Activated naive CD8-positive, alpha-beta T cell treated with anti-CD3 and anti-CD28 coated beads for 36 hours (primary cell): ENCODE measurements around the gene AHNAK2. TPM values are rescaled to one million over a fixed set of nuclear protein-coding genes. Genes with fewer than 3 reads are reported as not detected.

ENCODE experiments used
- DNase-seq: peaks from one replicate; pipeline ENCODE4 v3.0.0; 2021
- H3K27ac Mint-ChIP-seq: one replicate; pipeline ENCODE4 v1.8.0; 2022; ENCODE audit warnings: mild to moderate bottlenecking, moderate library complexity, mixed read lengths
- H3K27me3 Mint-ChIP-seq: one replicate; pipeline ENCODE4 v1.8.0; 2022; ENCODE audit warnings: mild to moderate bottlenecking, mixed read lengths
- H3K36me3 Mint-ChIP-seq: one replicate; pipeline ENCODE4 v1.8.0; 2021; ENCODE audit warnings: mild to moderate bottlenecking, mixed read lengths
- H3K4me1 Mint-ChIP-seq: one replicate; pipeline ENCODE4 v1.8.0; 2021; ENCODE audit warnings: mixed read lengths
- H3K4me3 Mint-ChIP-seq: one replicate; pipeline ENCODE4 v1.8.0; 2022; ENCODE audit warnings: mild to moderate bottlenecking, moderate library complexity, mixed read lengths
- H3K9me3 Mint-ChIP-seq: one replicate; pipeline ENCODE4 v1.8.0; 2022; ENCODE audit warnings: mixed read lengths
- total RNA-seq, 2 experiments: library from RNA; stranded (reverse); gene quantifications; one replicate each; pipeline ENCODE4 v1.2.3, GENCODE V29; 2021

The AHNAK2 gene
- total RNA-seq, 2 experiments from 2014 or later = 0.02 TPM; not detected in 1

GRCh38 chr14:104973385-104974145 is 4.6 kb downstream of the AHNAK2 start:
- H3K27me3 Mint-ChIP-seq = peaks cover 29% of the 10 kb centered on the region
- no peaks in the 10 kb centered on the region for H3K9me3 Mint-ChIP-seq
- no peaks in the 10 kb centered on the region for H3K36me3 Mint-ChIP-seq
- H3K4me3 Mint-ChIP-seq = no peak overlapping the region
- H3K27ac Mint-ChIP-seq = no peak overlapping the region
- peaks cover 9% of the 10 kb centered on the region for H3K4me1 Mint-ChIP-seq
- DNase-seq = no peak

GRCh38 chr14:104973135-104973384 is 5.1 kb downstream of the AHNAK2 start:
- DNase-seq = no peak
- peaks cover 33% of the 10 kb centered on the region for H3K27me3 Mint-ChIP-seq
- H3K4me1 Mint-ChIP-seq = peaks cover 9% of the 10 kb centered on the region
- H3K27ac Mint-ChIP-seq = no peak overlapping the region
- no peak overlapping the region for H3K4me3 Mint-ChIP-seq
- H3K9me3 Mint-ChIP-seq = no peaks in the 10 kb centered on the region
- no peaks in the 10 kb centered on the region for H3K36me3 Mint-ChIP-seq

- Mint-ChIP-seq H3K4me3 (no peak overlapping the region), H3K27ac (no peak overlapping the region), H3K4me1 (peaks cover 6% of the 10 kb centered on the region), H3K36me3 (no peaks in the 10 kb centered on the region), H3K9me3 (no peaks in the 10 kb centered on the region), H3K27me3 (peaks cover 34% of the 10 kb centered on the region)
- no peak for DNase-seq
These were observed 5.7 kb downstream of the AHNAK2 start for GRCh38 chr14:104972301-104973134.

- no peaks in the 10 kb centered on the region for H3K36me3 Mint-ChIP-seq
- no peak overlapping the region for H3K4me3 Mint-ChIP-seq
- no peaks in the 10 kb centered on the region for H3K9me3 Mint-ChIP-seq
- no peak for DNase-seq
- H3K27me3 Mint-ChIP-seq = peaks cover 27% of the 10 kb centered on the region
- H3K4me1 Mint-ChIP-seq = peaks cover 6% of the 10 kb centered on the region
- H3K27ac Mint-ChIP-seq = no peak overlapping the region
These were observed 6.5 kb downstream of the AHNAK2 start for GRCh38 chr14:104971447-104972240.

GRCh38 chr14:104970231-104971068 is 7.7 kb downstream of the AHNAK2 start:
- no peak for DNase-seq
- H3K36me3 Mint-ChIP-seq = no peaks in the 10 kb centered on the region
- H3K4me1 Mint-ChIP-seq = no peaks in the 10 kb centered on the region
- H3K9me3 Mint-ChIP-seq = no peaks in the 10 kb centered on the region
- H3K27ac Mint-ChIP-seq = no peak overlapping the region
- peaks cover 20% of the 10 kb centered on the region for H3K27me3 Mint-ChIP-seq
- no peak overlapping the region for H3K4me3 Mint-ChIP-seq

- no peaks in the 10 kb centered on the region for H3K9me3 Mint-ChIP-seq
- no peak overlapping the region for H3K4me3 Mint-ChIP-seq
- no peaks in the 10 kb centered on the region for H3K4me1 Mint-ChIP-seq
- no peak overlapping the region for H3K27ac Mint-ChIP-seq
- H3K36me3 Mint-ChIP-seq = no peaks in the 10 kb centered on the region
- DNase-seq = no peak
- H3K27me3 Mint-ChIP-seq = peaks cover 20% of the 10 kb centered on the region
These were observed 8.4 kb downstream of the AHNAK2 start for GRCh38 chr14:104969741-104970230.

- no peaks in the 10 kb centered on the region for H3K36me3 Mint-ChIP-seq
- H3K4me3 Mint-ChIP-seq = no peak overlapping the region
- no peak for DNase-seq
- H3K9me3 Mint-ChIP-seq = no peaks in the 10 kb centered on the region
- no peak overlapping the region for H3K27ac Mint-ChIP-seq
- H3K4me1 Mint-ChIP-seq = no peaks in the 10 kb centered on the region
- peaks cover 20% of the 10 kb centered on the region for H3K27me3 Mint-ChIP-seq
These were observed 9.4 kb downstream of the AHNAK2 start for GRCh38 chr14:104968541-104969401.

GRCh38 chr14:104968153-104968527 is 10.0 kb downstream of the AHNAK2 start:
- no peaks in the 10 kb centered on the region for H3K9me3 Mint-ChIP-seq
- H3K4me1 Mint-ChIP-seq = no peaks in the 10 kb centered on the region
- no peak overlapping the region for H3K27ac Mint-ChIP-seq
- DNase-seq = no peak
- H3K4me3 Mint-ChIP-seq = no peak overlapping the region
- no peaks in the 10 kb centered on the region for H3K36me3 Mint-ChIP-seq
- peaks cover 20% of the 10 kb centered on the region for H3K27me3 Mint-ChIP-seq

GRCh38 chr14:104967386-104968152 is 10.6 kb downstream of the AHNAK2 start:
- H3K4me3 Mint-ChIP-seq = no peak overlapping the region
- H3K4me1 Mint-ChIP-seq = no peaks in the 10 kb centered on the region
- no peak overlapping the region for H3K27ac Mint-ChIP-seq
- DNase-seq = no peak
- no peaks in the 10 kb centered on the region for H3K9me3 Mint-ChIP-seq
- no peaks in the 10 kb centered on the region for H3K36me3 Mint-ChIP-seq
- peaks cover 20% of the 10 kb centered on the region for H3K27me3 Mint-ChIP-seq

- H3K36me3 Mint-ChIP-seq = no peaks in the 10 kb centered on the region
- H3K4me1 Mint-ChIP-seq = no peaks in the 10 kb centered on the region
- H3K27me3 Mint-ChIP-seq = peaks cover 20% of the 10 kb centered on the region
- DNase-seq = no peak
- H3K9me3 Mint-ChIP-seq = no peaks in the 10 kb centered on the region
- H3K27ac Mint-ChIP-seq = no peak overlapping the region
- H3K4me3 Mint-ChIP-seq = no peak overlapping the region
These were observed 11.2 kb downstream of the AHNAK2 start for GRCh38 chr14:104966981-104967385.

- Mint-ChIP-seq H3K36me3 (no peaks in the 10 kb centered on the region), H3K27ac (no peak overlapping the region), H3K4me1 (no peaks in the 10 kb centered on the region), H3K4me3 (no peak overlapping the region), H3K27me3 (peaks cover 20% of the 10 kb centered on the region), H3K9me3 (no peaks in the 10 kb centered on the region)
- DNase-seq = no peak
These were observed 11.8 kb downstream of the AHNAK2 start for GRCh38 chr14:104966261-104966865.

- H3K36me3 Mint-ChIP-seq = no peaks in the 10 kb centered on the region
- H3K9me3 Mint-ChIP-seq = no peaks in the 10 kb centered on the region
- peaks cover 20% of the 10 kb centered on the region for H3K27me3 Mint-ChIP-seq
- H3K4me3 Mint-ChIP-seq = no peak overlapping the region
- H3K4me1 Mint-ChIP-seq = no peaks in the 10 kb centered on the region
- no peak overlapping the region for H3K27ac Mint-ChIP-seq
- no peak for DNase-seq
These were observed 12.5 kb downstream of the AHNAK2 start for GRCh38 chr14:104965561-104966231.
